Stimulated activated CD8-positive, alpha-beta memory T cell treated with anti-CD3 and anti-CD28 coated beads, Interleukin-7, amount 100 ng/mL, for 48 hours (primary cell): ENCODE measurements around the gene AP5Z1.

Experiments
- DNase-seq, 2 donors: peaks; one replicate each; pipeline ENCODE4 v3.0.0-alpha.2; 2020; ENCODE audit warnings: low read depth in 1 of 2; ENCODE audit errors: extremely low read depth in 1 of 2

AP5Z1 gene

GRCh38 chr7:4765776-4766490 lies 9.5 kb upstream of the AP5Z1 start:
- DNase-seq, result no peak

GRCh38 chr7:4766666-4767519 lies 8.5 kb upstream of the AP5Z1 start:
- no peak for DNase-seq

- no peak for DNase-seq
Observed at GRCh38 chr7:4768597-4769569, 6.5 kb upstream of the AP5Z1 start.

- no peak for DNase-seq
Observed at GRCh38 chr7:4769761-4770160, 5.7 kb upstream of the AP5Z1 start.

- DNase-seq, result no peak
Observed at GRCh38 chr7:4770886-4771285, 4.5 kb upstream of the AP5Z1 start.

- no peak for DNase-seq
Observed at GRCh38 chr7:4771737-4772136, 3.7 kb upstream of the AP5Z1 start.

- DNase-seq, result no peak
Observed at GRCh38 chr7:4772306-4772705, 3.1 kb upstream of the AP5Z1 start.

- DNase-seq, result no peak
Observed at GRCh38 chr7:4774007-4774406, 1.4 kb upstream of the AP5Z1 start.

GRCh38 chr7:4774658-4775249 lies 669 bp upstream of the AP5Z1 start:
- no peak for DNase-seq

GRCh38 chr7:4775848-4776623 lies 613 bp downstream of the AP5Z1 start:
- DNase-seq, result no peak

GRCh38 chr7:4779118-4779517 lies 3.7 kb downstream of the AP5Z1 start:
- no peak for DNase-seq

- no peak for DNase-seq
Observed at GRCh38 chr7:4781366-4782069, 6.1 kb downstream of the AP5Z1 start.

- DNase-seq, result no peak
Observed at GRCh38 chr7:4782333-4783291, 7.2 kb downstream of the AP5Z1 start.

- DNase-seq, result no peak
Observed at GRCh38 chr7:4783292-4783652, 7.8 kb downstream of the AP5Z1 start.

GRCh38 chr7:4783762-4784351 lies 8.4 kb downstream of the AP5Z1 start:
- no peak for DNase-seq

- no peak for DNase-seq
Observed at GRCh38 chr7:4784799-4785198, 9.4 kb downstream of the AP5Z1 start.

- no peak for DNase-seq
Observed at GRCh38 chr7:4785371-4785770, 9.9 kb downstream of the AP5Z1 start.

GRCh38 chr7:4786015-4786414 lies 10.6 kb downstream of the AP5Z1 start:
- no peak for DNase-seq
